HG02759 (cell line): ENCODE measurements around the gene UNC13B.

Experiments
- ATAC-seq: cut with Tn5 transposase; IDR thresholded peaks from one replicate; pipeline ENCODE4 v1.9.1; 2021; ENCODE audit warnings: mild to moderate bottlenecking, moderate library complexity; ENCODE audit not compliant: unreplicated experiment

UNC13B gene

DNA sequence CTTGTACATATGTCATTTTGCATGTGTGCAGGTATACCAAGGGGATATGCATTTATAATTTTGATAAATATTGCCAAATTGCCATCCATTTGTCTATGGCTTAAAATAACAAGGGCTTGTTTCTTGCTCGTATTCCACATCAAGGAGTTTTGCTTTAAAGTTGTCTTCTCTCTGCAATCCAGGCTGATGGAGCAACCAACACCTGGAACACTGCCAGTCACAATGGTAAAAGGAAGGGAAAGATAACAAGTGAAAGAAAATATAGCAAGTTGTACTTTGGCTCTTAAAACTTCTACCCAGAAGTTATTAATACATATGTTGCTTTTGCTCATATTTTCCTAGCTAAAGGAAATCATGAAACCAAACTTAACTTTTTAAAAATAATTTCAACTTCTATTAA lies 156.9 kb downstream of the UNC13B start:
- no peak for ATAC-seq

DNA sequence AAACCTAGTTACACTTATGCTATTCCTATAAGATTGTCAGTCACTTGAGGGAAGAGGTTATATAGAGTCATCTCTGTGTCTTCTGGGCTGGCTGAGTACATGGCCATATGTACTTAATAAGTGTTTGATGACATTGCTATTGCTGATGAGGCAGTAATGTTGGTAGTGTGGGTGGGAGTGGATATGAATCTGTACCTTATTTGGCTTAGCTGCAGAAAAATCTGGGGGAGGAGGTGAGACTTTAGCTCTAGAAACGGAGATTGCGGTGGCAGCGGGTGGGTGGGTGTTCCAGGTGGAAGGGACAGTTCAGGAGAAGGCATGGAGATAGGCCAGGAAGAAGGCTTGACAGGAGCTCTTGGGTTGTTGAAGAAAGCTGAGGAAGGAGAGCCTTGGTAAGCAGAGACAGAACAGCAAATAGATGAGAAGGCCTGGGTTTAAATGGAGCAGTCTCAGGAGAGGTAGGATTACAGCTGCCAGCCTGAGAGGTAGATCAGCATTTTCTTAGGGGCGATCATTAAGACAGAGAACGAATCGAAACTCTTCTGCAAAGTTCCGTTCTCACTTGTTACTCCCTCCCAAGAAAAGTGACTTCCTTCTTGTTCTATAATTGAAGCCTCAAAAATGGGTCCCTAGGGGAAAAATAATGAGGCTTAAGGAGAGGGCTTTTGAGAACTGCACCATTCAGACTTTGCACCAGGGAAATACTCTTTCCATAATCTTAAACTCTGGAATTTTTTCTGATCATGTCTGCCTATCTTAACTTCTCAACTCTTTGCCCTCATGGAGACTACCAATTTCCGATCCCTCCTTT lies 160.5 kb downstream of the UNC13B start:
- no peak for ATAC-seq

GRCh38 chr9:35324966-35325365 lies 163.2 kb downstream of the UNC13B start:
- ATAC-seq: no peak

GRCh38 chr9:35333551-35333950 lies 171.7 kb downstream of the UNC13B start:
- no peak for ATAC-seq

GRCh38 chr9:35335164-35335563 lies 173.4 kb downstream of the UNC13B start:
- ATAC-seq: no peak

DNA sequence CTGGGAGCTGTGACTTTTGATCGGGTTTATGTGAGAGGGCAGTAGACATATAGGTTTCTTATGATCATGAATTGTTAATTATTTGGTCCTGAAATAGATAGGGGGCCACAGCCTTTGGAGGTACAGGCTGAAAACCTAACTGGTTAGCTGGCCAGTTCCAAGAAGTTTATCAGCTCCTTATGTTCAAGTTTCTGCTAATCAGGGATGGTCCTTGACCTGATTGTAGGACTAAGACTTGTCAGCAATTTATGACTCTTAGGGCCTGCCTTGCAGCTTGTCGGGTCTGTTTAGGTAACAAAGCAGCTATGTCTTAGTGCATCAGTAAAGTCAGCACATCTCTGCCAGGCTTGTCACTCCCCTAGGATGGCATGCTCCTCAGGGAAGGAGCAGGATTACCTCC lies 176.3 kb downstream of the UNC13B start:
- no peak for ATAC-seq

- ATAC-seq: no peak
These were observed 176.9 kb downstream of the UNC13B start for GRCh38 chr9:35338561-35339274.

- ATAC-seq: no peak
These were observed 178.2 kb downstream of the UNC13B start for GRCh38 chr9:35340046-35340445.

DNA sequence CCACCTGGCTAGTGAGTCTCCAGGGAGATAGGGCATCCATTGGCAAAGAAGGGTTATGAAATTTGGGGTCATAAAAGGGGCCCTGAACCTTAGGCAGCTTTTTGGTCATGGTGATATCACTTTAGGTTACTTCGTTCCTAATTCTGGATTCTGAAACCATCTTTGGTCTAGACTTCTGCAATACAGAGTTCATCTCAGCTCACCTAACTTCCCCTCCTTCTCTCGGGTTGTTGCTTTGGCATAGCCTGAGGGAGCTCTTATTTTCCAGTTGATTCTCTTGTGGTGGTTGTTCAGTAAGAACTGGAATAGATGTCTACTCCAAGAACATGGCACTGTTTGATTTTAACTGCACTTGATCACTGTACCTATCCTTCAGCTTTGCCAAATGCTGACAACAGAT lies 179.2 kb downstream of the UNC13B start:
- no peak for ATAC-seq

DNA sequence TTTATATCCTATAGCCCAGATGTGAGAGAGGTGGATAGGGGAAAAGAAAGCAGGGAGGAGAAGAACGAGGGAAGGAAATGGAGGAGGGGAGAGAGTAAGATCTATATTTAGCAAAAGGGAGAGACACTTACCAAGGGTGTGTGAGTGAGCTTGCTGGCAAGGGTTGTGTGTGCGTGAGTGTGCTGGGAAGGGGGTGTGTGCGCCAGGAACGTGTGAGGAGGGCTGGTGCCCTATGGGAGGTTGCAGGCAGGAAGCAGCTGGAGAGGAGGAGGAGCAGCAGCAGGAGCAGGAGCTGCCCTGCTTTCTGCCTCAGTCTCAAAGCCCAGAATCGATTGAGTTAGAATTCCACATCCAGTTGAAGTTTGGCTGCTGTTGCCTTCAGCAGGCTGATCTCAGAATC lies 179.8 kb downstream of the UNC13B start:
- ATAC-seq: no peak

- ATAC-seq: no peak
These were observed 180.6 kb downstream of the UNC13B start for GRCh38 chr9:35342221-35342958.

GRCh38 chr9:35348109-35348508 lies 186.3 kb downstream of the UNC13B start:
- ATAC-seq: no peak

- ATAC-seq: no peak
These were observed 187.6 kb downstream of the UNC13B start for GRCh38 chr9:35349287-35349990.

DNA sequence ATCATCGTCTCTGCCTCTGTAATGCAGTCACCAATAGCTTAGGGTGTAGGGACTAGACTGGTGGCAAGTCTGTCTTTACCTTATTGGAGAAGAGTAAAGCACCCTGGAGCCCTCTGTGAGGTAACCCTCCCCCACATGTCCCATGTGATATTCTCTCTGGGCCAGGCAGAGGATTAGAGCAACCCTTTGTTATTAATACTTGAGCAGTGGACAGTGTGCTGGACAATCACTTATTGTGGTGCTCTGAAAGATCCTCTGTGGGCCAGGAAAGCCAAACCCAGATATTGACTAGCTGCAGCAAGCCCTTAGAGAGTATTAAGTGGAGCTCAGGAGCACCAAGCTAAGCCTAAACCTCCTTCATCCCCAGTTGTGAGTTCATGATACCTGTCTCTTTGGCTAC lies 188.4 kb downstream of the UNC13B start:
- ATAC-seq: no peak

- no peak for ATAC-seq
These were observed 189.2 kb downstream of the UNC13B start for GRCh38 chr9:35350827-35351549.

GRCh38 chr9:35353731-35354365 lies 192.0 kb downstream of the UNC13B start:
- ATAC-seq: no peak

GRCh38 chr9:35355939-35356338 lies 194.1 kb downstream of the UNC13B start:
- no peak for ATAC-seq

DNA sequence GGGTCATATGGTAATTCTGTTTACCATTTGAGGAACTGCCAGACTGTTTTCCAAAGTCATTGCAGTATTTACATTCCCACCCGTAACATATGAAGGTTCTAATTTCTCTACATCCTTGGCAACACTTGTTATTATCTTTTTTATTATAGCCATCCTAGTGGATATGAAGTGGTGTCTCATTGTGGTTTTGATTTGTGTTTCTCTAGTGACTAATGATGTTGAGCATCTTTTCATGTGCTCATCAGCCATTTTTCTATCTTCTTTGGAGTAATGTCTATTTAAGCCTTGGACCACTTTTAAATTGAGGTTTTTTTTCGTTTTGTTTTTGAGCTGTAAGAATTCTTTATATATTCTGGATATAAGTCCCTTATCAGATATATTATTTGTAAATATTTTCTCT lies 195.3 kb downstream of the UNC13B start:
- ATAC-seq: no peak

DNA sequence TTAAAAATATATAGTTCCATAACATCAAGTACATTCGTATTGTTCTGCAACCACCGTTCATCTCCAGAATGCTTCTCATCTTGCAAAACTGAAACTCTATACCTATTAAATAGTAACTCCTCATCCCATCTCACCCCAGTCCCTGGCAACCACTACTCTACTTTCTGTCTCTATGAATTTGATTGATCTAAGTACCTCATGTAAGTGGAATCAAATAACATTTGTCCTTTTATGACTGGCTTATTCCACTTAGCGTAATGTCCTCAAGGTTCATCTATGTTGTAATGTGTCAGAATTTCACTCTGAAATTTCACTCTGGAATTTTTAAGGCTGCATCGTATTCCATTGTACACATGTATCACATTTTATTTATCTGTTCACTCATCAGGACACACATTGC lies 196.0 kb downstream of the UNC13B start:
- ATAC-seq: no peak
